Activated T-helper 2 cell treated with anti-CD3 and anti-CD28 coated beads, Interferon-gamma antibody, Interleukin-2, Interleukin-4, amounts not matched to agents 10 μg/mL and 5 μg/mL and 100 μg/mL, durations not matched to agents 14 hours and 24 hours and 36 hours (primary cell): ENCODE measurements around the gene LMX1A. TPM values are rescaled to one million over a fixed set of nuclear protein-coding genes. Genes with fewer than 3 reads are reported as not detected.

ENCODE experiments used
- DNase-seq: peaks from one replicate; pipeline ENCODE4 v3.0.0; 2021; ENCODE audit warnings: low spot score
- H3K27ac Mint-ChIP-seq: one replicate; pipeline ENCODE4 v1.8.0; 2021; ENCODE audit warnings: mixed read lengths
- H3K27me3 Mint-ChIP-seq: one replicate; pipeline ENCODE4 v1.8.0; 2021; ENCODE audit warnings: low read depth, mixed read lengths
- H3K36me3 Mint-ChIP-seq: one replicate; pipeline ENCODE4 v1.8.0; 2021; ENCODE audit warnings: low read depth, mixed read lengths
- H3K4me1 Mint-ChIP-seq: one replicate; pipeline ENCODE4 v1.8.0; 2021; ENCODE audit warnings: low read depth, mixed read lengths
- H3K4me3 Mint-ChIP-seq: one replicate; pipeline ENCODE4 v1.8.0; 2021; ENCODE audit warnings: low read depth, mild to moderate bottlenecking, moderate library complexity, mixed read lengths
- H3K9me3 Mint-ChIP-seq: one replicate; pipeline ENCODE4 v1.8.0; 2021; ENCODE audit warnings: mixed read lengths
- intact Hi-C: fragments of 100-400 bp; cut with micrococcal nuclease; formaldehyde crosslinking; loops from one replicate; pipeline ENCODE4 v1.15.1; 2023
- total RNA-seq: library from RNA; stranded (reverse); gene quantifications from 2 replicates; pipeline ENCODE4 v1.2.3, GENCODE V29; 2022

LMX1A gene
- total RNA-seq, 1 donor from 2014 or later, result not detected

GRCh38 chr1:165207853-165208515, 148.5 kb downstream of the LMX1A start:
- H3K27ac Mint-ChIP-seq, result no peak overlapping the region
- H3K4me1 Mint-ChIP-seq, result no peaks in the 10 kb centered on the region
- H3K4me3 Mint-ChIP-seq, result no peak overlapping the region
- no peak for DNase-seq
- H3K36me3 Mint-ChIP-seq, result no peaks in the 10 kb centered on the region
- H3K27me3 Mint-ChIP-seq, result no peaks in the 10 kb centered on the region
- H3K9me3 Mint-ChIP-seq, result no peaks in the 10 kb centered on the region
- intact Hi-C loops, result no loop called here

- Mint-ChIP-seq H3K9me3 (no peaks in the 10 kb centered on the region), H3K36me3 (no peaks in the 10 kb centered on the region), H3K27ac (no peak overlapping the region), H3K27me3 (no peaks in the 10 kb centered on the region), H3K4me1 (no peaks in the 10 kb centered on the region), H3K4me3 (no peak overlapping the region)
- no peak for DNase-seq
- intact Hi-C loops, result no loop called here
These were observed 151.4 kb downstream of the LMX1A start for GRCh38 chr1:165205145-165205544.

- no peaks in the 10 kb centered on the region for H3K36me3 Mint-ChIP-seq
- no peak for DNase-seq
- H3K27ac Mint-ChIP-seq, result no peak overlapping the region
- no peaks in the 10 kb centered on the region for H3K4me1 Mint-ChIP-seq
- H3K27me3 Mint-ChIP-seq, result no peaks in the 10 kb centered on the region
- no peaks in the 10 kb centered on the region for H3K9me3 Mint-ChIP-seq
- H3K4me3 Mint-ChIP-seq, result no peak overlapping the region
- intact Hi-C loops, result no loop called here
These were observed 152.0 kb downstream of the LMX1A start for GRCh38 chr1:165204548-165204947.

GRCh38 chr1:165191087-165191486, 165.4 kb downstream of the LMX1A start:
- intact Hi-C loops, result no loop called here
- Mint-ChIP-seq H3K4me3 (no peak overlapping the region), H3K36me3 (no peaks in the 10 kb centered on the region), H3K27ac (no peak overlapping the region), H3K27me3 (no peaks in the 10 kb centered on the region), H3K4me1 (no peaks in the 10 kb centered on the region), H3K9me3 (no peaks in the 10 kb centered on the region)
- no peak for DNase-seq

- intact Hi-C loops, result no loop called here
- no peak overlapping the region for H3K4me3 Mint-ChIP-seq
These were observed 166.6 kb downstream of the LMX1A start for GRCh38 chr1:165189913-165190312.

DNA sequence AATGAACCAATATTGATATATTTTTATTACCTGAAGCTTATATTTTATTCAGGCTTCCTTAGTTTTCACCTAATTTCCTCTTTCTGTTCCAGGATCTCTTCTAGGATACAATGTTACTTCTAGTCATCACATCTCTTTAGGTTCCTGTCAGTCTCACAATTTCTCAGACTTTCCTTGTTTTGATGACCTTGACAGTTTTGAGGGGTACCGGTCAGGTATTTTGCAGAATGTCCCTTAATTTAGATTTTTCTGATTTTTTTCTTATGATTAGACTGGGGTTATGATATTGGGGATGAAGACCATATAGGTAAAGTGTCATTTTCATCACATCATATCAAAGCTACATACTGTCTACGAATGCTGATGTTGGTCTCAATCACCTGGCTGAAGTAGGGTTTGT, 167.5 kb downstream of the LMX1A start:
- intact Hi-C loops, result no loop called here
- Mint-ChIP-seq H3K4me1 (no peaks in the 10 kb centered on the region), H3K9me3 (no peaks in the 10 kb centered on the region), H3K27ac (no peak overlapping the region), H3K36me3 (no peaks in the 10 kb centered on the region), H3K4me3 (no peak overlapping the region), H3K27me3 (no peaks in the 10 kb centered on the region)
- DNase-seq, result no peak

More at GRCh38 chr1:165189913-165190312, 166.6 kb downstream of the LMX1A start:
- Mint-ChIP-seq H3K27ac (no peak overlapping the region), H3K27me3 (no peaks in the 10 kb centered on the region), H3K36me3 (no peaks in the 10 kb centered on the region), H3K9me3 (no peaks in the 10 kb centered on the region), H3K4me1 (no peaks in the 10 kb centered on the region)
- DNase-seq, result no peak

GRCh38 chr1:165187031-165188009, 169.2 kb downstream of the LMX1A start:
- intact Hi-C loops, result no loop called here
- Mint-ChIP-seq H3K9me3 (peaks cover 4% of the 10 kb centered on the region), H3K4me1 (no peaks in the 10 kb centered on the region), H3K27ac (no peak overlapping the region), H3K27me3 (no peaks in the 10 kb centered on the region), H3K4me3 (no peak overlapping the region), H3K36me3 (no peaks in the 10 kb centered on the region)
- DNase-seq, result no peak

DNA sequence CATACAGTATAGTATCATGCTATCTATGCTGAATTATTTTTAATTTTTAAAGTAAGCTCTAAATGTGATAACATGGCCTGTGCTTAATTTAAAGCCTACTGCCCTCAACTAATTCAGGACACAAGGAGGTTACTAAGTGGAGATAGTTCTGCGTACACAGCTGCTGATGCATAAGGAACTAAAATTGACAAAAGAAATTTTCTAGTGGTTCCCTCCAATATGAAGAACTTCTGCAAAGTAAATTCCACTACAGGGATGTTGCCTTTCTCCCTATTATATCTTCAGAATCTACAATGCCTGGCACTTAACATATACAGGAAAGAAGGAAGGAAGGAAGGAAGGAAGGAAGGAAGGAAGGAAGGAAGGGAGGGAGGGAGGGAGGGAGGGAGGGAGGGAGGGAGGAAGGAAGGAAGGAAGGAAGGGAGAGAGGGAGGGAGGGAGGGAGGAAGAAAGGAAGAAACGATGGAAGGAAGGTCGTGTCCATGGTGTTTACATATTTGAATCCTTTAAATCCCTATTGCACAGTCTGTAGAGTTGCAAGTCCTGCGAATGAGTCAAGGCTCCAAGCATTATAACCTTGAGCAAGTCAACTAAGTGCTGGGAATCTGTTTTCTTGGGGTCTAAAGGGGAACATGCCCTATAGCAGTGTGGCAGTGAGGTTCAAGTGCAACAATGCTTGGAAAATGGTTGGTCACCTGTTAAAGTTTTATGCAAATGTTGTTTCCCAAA, 171.2 kb downstream of the LMX1A start:
- no peaks in the 10 kb centered on the region for H3K36me3 Mint-ChIP-seq
- H3K9me3 Mint-ChIP-seq, result peaks cover 5% of the 10 kb centered on the region
- H3K27me3 Mint-ChIP-seq, result no peaks in the 10 kb centered on the region
- intact Hi-C loops, result no loop called here
- no peak overlapping the region for H3K27ac Mint-ChIP-seq
- no peak overlapping the region for H3K4me3 Mint-ChIP-seq
- DNase-seq, result no peak
- H3K4me1 Mint-ChIP-seq, result no peaks in the 10 kb centered on the region

GRCh38 chr1:165182975-165183374, 173.5 kb downstream of the LMX1A start:
- Mint-ChIP-seq H3K4me1 (no peaks in the 10 kb centered on the region), H3K4me3 (no peak overlapping the region), H3K27me3 (no peaks in the 10 kb centered on the region), H3K36me3 (no peaks in the 10 kb centered on the region), H3K9me3 (peaks cover 5% of the 10 kb centered on the region), H3K27ac (no peak overlapping the region)
- intact Hi-C loops, result no loop called here
- DNase-seq, result no peak

- Mint-ChIP-seq H3K9me3 (peaks cover 5% of the 10 kb centered on the region), H3K4me3 (no peak overlapping the region), H3K36me3 (no peaks in the 10 kb centered on the region), H3K27me3 (no peaks in the 10 kb centered on the region), H3K4me1 (no peaks in the 10 kb centered on the region), H3K27ac (no peak overlapping the region)
- intact Hi-C loops, result no loop called here
- no peak for DNase-seq
These were observed 177.2 kb downstream of the LMX1A start for GRCh38 chr1:165179306-165179705.

DNA sequence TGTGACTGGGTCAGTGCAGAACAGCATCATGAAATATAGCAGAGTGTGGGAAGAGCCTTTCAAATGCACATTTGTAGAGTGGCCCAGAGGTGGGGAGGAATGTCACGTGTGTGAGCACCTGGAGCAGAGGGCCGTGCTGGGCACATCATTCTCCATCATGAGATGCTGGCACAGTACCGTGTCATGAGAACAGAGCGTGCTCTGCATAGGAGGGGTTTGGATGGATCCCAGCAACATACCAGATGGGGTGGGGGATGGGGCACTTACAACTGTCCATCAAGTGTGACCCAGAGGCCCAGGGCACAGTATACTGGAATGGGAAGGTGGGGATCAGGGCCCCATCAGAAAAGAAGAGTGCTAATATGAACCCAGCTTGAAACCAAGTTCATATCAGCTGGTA, 182.0 kb downstream of the LMX1A start:
- Mint-ChIP-seq H3K9me3 (no peaks in the 10 kb centered on the region), H3K4me1 (no peaks in the 10 kb centered on the region), H3K27ac (no peak overlapping the region), H3K4me3 (no peak overlapping the region), H3K36me3 (no peaks in the 10 kb centered on the region), H3K27me3 (no peaks in the 10 kb centered on the region)
- no peak for DNase-seq
- intact Hi-C loops, result no loop called here

DNA sequence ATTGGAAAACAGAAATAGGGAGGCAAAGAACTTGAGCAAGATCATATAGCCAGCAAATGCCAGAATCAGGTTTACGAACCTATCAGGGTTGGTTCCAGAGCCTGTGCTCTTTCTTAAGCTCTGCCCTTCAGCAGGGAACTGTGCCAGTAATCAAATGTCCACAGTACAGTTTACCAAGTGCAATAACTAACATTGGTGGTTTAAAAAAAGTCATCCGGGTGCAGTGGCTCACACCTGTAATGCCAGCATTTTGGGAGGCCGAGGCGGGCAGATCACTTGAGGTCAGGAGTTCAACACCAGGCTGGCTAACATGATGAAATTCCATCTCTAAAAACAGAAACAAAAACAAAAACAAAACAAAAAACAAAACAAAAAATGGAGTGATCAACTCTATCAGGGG, 182.7 kb downstream of the LMX1A start:
- Mint-ChIP-seq H3K4me3 (no peak overlapping the region), H3K36me3 (no peaks in the 10 kb centered on the region), H3K9me3 (no peaks in the 10 kb centered on the region), H3K4me1 (no peaks in the 10 kb centered on the region), H3K27me3 (no peaks in the 10 kb centered on the region), H3K27ac (no peak overlapping the region)
- no peak for DNase-seq
- intact Hi-C loops, result no loop called here

- intact Hi-C loops, result no loop called here
- H3K27ac Mint-ChIP-seq, result no peak overlapping the region
- H3K27me3 Mint-ChIP-seq, result no peaks in the 10 kb centered on the region
- no peaks in the 10 kb centered on the region for H3K9me3 Mint-ChIP-seq
- no peak overlapping the region for H3K4me3 Mint-ChIP-seq
- H3K36me3 Mint-ChIP-seq, result no peaks in the 10 kb centered on the region
- no peak for DNase-seq
- no peaks in the 10 kb centered on the region for H3K4me1 Mint-ChIP-seq
These were observed 183.1 kb downstream of the LMX1A start for GRCh38 chr1:165173409-165173808.
